ENCODE measurements around the gene RCBTB2. TPM values are rescaled to one million over a fixed set of nuclear protein-coding genes. Genes with fewer than 3 reads are reported as not detected.
"Not testable (repeated sequence)": the region's sequence is repeated elsewhere in the genome, so short reads cannot be mapped to it uniquely, and the experiment has no call there.

RCBTB2 gene
- 9.3 and 10.3 TPM in 2 replicates for total RNA-seq (2014; rRNA removed; shearing (Covaris generic))

DNA sequence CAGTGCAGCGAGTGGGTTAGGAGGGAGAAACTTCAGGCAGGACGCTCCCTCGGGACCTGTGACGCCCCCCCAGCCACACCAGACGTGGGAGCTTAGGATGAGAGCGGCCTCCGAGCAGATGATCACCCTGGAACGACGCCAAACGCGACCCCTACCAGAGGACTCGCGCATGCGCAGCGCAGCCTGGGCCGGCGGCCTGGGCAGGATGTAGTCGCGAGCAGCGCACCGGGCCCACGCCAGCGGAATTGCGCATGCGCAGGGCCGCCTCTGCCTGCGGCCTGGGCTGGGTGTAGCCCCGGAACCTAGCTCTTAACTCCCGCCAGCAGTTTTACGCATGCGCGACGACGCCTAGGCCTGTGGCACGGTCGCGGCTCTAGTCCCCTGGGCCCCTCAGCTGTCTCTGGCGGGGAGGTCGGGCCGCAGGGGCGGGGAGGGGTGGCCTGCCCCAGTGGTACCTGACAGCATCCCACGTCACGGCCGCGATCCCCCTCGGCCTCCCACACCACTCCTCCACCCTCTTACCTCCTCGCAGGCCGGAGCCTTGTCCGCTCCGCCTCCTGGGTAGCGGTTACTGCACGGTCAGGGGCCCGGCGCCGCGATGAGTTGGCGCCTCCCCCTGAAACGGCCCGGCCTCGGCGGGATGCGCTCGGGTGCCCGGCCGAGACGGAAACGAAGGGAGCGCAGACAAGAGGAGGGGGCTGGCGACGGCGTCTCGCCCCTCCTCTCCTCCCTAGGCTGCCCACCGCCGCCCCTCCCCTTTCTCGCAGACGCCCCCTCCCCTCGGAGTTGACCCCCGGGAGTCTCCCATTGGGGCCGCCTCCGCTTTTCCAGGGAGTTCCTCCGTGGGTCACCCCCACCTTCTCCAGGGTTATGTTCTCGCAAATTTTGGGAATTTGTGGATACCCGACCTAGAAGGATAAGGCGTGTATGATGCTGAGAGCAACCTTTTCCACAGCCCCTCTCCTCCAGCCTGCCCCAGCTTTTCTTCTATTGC, at the start of gene RCBTB2:
Gene RCBTB2, minus strand, starts transcription at position 575 of the 994 bp plus-strand sequence. CDS start 11,141 bp downstream, outside the sequence.
- peak; percentile 94 for DNase-seq (ENCODE audit: low read depth)

- DNase-seq (ENCODE audit: low read depth), result no peak
These were observed 49.2 kb upstream of the RCBTB2 start for GRCh38 chr13:48582084-48582483.

- DNase-seq (ENCODE audit: low read depth), result no peak
These were observed 48.0 kb upstream of the RCBTB2 start for GRCh38 chr13:48580896-48581295.

DNA sequence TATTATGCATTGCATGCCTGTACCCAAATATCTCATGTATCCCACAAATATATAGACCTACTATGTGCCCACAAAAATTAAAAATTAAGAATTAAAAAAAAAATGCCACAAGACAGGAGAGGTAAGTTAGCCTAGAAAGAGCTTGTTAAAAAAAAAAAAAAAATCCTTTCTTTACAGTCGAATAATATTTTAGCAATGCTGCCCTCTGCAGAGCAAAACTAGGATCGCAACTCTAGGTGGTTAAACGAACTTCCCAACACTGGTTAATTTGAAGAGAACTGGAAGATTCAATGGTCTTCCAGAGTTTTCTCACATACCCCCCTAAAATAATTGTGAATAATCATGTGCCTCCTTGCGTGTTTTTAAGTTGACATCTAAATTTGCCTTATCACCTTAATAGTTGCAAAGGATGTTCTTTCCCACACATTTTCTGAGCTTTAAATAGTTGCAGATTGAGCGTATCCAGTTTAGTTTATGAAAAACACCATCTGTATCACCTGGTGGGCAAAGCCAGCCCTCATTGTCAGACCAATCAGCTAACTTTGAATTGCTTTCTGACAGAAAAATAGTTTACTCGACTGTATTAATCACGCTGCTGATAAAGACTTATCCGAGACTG, 47.4 kb upstream of the RCBTB2 start:
- DNase-seq (ENCODE audit: low read depth), result peak; percentile 55

- DNase-seq (ENCODE audit: low read depth), result not testable (repeated sequence)
These were observed 47.0 kb upstream of the RCBTB2 start for GRCh38 chr13:48579919-48580180.

DNA sequence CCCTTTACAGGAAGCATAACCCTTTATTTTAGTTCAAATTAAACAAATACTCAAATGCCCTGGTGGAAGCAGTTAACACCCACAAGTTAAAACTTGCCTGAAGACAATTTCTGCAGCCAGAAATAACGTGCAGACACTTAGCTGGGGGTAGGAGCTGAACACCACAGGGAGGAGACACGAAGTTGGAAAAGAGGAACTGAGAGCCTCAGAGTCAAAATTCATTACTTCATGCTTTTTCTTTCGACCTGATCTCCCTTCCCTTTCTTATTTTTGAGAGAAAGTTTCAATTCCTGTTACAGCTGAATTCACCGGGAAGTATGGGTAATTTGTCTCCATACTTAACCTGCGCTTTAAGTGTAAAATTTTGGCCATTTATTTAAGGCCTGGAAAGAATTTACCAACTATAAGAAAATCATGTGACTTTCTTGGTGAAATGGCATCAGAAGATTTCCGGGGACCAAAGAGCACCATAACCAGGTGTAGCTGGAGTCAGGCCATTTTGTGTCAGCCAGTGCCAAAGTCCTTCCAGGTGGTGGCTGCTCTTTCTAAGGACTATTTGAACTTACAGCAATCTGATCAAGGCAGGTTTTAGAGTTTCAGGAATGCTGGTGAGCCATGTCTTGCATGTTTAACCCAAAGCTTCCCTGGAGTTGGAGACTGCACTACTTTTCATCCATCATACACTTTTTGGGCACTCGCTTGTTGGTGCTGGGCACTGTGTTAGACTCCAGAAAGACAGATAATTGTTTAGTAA, 46.5 kb upstream of the RCBTB2 start:
- DNase-seq (ENCODE audit: low read depth), result no peak

DNA sequence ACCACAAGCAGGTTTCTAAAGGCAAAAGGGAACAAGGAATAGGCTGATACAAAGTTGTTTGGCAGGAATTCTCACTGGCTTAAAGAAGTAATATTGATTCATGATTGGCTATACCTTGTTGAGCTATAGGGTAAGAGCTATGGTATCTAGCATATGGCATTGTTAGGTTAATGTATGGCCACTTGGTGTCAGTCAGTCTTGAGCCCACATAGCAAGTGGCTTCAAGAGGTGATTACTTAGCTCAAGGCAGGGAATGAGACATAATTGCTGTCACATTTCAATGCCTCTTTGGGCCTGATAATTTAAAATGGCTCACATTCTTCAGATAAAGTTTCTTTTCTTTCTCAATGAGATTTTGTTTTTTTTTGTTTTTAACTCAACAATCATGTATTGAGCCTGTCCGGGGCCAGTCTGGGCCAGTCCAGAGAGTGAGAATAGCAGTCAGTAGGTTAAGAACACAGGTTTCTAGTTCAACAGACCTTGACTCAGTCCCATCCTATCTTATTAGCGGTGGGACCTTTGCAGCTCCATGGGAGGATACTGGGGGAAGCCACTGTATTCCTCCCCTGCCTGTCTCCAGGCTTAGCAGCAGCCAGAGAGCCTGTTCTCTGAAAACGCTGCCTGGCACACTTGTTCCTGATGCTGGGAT, 45.8 kb upstream of the RCBTB2 start:
- no peak for DNase-seq (ENCODE audit: low read depth)

GRCh38 chr13:48576448-48577010, 43.6 kb upstream of the RCBTB2 start:
- DNase-seq (ENCODE audit: low read depth), result no peak

DNA sequence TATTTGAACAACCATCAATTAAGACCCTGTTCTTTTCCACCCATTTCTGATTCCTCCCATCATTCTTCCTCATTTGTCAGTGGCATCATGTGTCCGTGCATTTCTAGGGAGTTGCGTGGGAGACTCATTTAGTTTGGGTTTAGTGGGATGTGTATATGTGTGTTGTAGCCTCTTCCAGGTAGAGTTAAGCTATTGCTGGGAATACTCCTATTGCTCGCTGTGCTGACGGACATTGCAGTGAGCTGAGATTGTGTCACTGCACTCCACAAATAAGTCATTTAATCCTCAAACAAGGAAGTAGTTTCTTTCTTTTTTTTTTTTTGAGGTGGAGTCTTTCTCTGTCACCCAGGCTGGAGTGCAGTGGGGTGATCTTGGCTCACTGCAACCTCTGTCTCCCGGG, 42.2 kb upstream of the RCBTB2 start:
- DNase-seq (ENCODE audit: low read depth), result no peak

- no peak for DNase-seq (ENCODE audit: low read depth)
These were observed 41.3 kb upstream of the RCBTB2 start for GRCh38 chr13:48574041-48574796.

DNA sequence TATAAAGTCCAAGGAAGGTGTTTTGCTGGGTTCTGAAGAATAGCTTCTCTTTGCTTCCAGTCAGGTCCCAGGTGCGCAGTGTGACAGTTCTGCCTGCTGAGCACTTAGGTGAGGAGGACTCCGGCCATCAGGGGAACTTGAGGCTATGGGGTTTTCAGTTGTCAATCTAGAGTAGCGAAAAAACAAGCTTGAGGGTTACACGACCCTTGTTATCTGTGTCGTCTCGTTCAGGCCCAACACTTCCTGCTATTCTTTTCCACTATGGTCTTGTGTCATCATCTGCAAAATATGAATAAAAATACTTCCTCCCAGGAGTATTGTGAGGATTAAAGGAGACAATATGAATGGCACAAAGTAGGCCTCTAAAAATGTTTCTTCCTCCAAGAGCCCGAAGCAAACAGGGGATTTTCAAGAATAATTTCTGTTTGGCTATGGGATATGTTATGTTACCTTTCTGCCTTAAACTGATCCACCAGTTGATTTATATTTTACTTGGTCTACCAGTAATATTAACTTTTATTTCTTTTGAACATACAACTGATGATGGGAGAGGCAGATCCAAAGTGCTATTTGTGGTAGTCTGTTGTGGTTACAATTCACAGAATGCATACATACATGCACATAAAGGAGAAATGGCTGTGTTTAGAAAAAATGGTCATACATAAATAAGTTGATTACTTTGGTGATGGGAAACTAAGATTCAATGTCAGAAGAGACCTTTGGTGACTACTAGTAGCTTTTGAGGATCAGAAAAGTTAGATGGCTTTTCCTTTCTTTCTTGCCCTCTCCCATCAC, 40.5 kb upstream of the RCBTB2 start:
- no peak for DNase-seq (ENCODE audit: low read depth)

- peak; percentile 69 for DNase-seq (ENCODE audit: low read depth)
These were observed 38.4 kb upstream of the RCBTB2 start for GRCh38 chr13:48571126-48571913.

- no peak for DNase-seq (ENCODE audit: low read depth)
These were observed 37.4 kb upstream of the RCBTB2 start for GRCh38 chr13:48570216-48570828.

- DNase-seq (ENCODE audit: low read depth), result no peak
These were observed 36.3 kb upstream of the RCBTB2 start for GRCh38 chr13:48569104-48569666.

DNA sequence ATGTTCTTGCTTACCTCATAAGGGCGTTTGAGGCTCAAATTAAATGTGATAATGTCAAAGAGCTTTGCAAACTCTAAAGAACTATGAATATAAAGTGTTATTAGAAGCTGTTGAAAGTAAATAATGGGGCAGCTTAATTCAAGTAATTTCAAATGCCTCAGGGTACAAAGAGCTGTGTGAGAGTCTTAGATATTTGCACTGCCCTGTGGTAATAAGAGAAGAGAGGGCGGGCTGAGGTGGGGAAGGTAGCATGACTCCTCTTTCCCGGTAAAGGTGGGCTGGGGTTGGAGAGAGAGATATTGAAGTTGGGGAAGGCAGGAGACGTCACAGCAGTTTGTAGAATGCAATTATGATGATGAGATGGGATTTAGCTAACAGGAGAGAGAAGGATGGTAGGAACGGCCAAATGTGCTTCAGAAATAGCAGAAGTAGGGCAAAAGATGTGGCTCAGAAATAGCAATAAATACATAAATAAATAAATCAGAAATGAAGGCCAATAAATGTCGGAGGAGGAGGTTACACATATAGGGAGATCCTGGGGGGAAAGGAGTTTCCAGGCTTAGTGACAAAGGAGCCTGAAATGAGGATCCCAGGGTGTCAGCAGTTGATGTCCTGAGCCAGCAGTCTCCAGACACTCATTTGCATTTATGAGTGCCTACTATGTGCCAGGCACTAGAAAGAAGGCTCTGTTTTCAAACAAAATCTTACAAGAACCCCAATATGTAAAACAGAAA, 35.7 kb upstream of the RCBTB2 start:
- DNase-seq (ENCODE audit: low read depth), result no peak

DNA sequence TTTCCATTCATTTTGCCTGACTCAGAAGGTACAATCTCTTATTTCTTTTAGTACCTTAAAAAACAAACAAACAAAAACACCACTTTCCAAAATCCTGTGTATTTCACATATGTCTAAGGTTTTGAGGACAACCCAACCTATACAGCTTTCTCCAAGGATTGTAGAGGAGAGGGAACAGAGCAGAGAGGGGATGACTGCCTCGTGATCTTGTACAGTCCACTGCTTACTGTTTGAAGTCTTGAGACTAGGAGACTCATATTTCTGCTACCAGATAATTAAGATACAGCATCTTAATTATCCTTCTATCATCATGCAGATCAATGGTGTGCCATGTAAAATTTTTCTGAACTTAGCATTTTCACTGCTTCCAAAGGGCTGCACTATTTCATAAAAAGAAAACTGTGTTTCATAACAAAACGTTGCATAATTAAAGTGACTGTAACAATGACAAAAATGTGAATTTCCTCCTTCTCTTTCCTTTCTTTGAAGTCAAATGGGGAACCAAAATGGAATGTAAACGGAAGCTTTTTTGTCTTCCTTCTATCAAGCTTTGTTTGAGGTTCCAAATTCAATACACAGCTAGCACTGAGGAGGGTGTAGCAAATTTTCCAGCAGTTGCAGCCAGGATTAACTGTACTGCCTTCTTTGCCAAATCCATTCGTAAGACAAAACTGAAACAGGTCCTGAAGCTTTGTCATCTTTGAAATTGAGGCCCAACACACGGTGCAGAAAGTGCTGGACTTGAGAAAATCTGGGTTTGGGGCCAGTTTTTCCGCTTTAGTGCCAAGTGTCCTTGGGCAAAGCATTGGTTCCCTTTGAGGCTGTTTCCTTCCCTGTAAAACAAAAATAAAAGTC, 34.9 kb upstream of the RCBTB2 start:
- DNase-seq (ENCODE audit: low read depth), result no peak

DNA sequence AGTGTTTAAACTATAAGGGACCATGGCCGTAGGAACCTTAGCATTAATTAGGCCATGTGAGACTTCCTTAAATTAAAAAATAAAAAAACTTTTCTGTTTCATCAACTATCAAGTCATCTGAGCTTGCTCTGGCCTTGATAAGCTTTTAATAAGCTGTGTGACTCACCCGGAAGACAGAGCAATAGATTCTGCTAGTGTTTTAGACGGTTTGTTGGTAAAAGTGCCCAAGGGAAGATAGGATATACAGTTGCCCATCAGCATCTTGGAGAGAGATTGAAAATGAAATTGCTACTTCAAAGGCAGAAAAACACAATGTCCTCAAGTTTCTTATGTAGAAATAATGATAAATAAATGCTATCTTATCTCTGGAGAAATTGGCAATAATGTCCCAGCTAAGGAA, 31.2 kb upstream of the RCBTB2 start:
- peak; percentile 82 for DNase-seq (ENCODE audit: low read depth)

All from RPMI7951 (cell line).